GM10266 (cell line): ENCODE results near the gene AGBL4.

Experiments
- DNase-seq: peaks from one replicate; pipeline ENCODE4 v3.0.0; 2012; ENCODE audit errors: extremely low spot score
- TF ChIP-seq, protein P1 (sequence below): IDR thresholded peaks from 2 replicates; pipeline ENCODE4 v1.5.1; 2012; ENCODE audit warnings: mild to moderate bottlenecking, low read depth; ENCODE audit not compliant: control insufficient read depth, insufficient read depth; ENCODE audit errors: missing control alignments

AGBL4 gene

GRCh38 chr1:48864913-48865312, 1158.8 kb downstream of the AGBL4 start:
- DNase-seq = no peak
- TF ChIP-seq, protein P1, sequence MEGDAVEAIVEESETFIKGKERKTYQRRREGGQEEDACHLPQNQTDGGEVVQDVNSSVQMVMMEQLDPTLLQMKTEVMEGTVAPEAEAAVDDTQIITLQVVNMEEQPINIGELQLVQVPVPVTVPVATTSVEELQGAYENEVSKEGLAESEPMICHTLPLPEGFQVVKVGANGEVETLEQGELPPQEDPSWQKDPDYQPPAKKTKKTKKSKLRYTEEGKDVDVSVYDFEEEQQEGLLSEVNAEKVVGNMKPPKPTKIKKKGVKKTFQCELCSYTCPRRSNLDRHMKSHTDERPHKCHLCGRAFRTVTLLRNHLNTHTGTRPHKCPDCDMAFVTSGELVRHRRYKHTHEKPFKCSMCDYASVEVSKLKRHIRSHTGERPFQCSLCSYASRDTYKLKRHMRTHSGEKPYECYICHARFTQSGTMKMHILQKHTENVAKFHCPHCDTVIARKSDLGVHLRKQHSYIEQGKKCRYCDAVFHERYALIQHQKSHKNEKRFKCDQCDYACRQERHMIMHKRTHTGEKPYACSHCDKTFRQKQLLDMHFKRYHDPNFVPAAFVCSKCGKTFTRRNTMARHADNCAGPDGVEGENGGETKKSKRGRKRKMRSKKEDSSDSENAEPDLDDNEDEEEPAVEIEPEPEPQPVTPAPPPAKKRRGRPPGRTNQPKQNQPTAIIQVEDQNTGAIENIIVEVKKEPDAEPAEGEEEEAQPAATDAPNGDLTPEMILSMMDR = no peak

GRCh38 chr1:48859456-48859855, 1164.3 kb downstream of the AGBL4 start:
- TF ChIP-seq, protein P1 = no peak
- DNase-seq = no peak

DNA sequence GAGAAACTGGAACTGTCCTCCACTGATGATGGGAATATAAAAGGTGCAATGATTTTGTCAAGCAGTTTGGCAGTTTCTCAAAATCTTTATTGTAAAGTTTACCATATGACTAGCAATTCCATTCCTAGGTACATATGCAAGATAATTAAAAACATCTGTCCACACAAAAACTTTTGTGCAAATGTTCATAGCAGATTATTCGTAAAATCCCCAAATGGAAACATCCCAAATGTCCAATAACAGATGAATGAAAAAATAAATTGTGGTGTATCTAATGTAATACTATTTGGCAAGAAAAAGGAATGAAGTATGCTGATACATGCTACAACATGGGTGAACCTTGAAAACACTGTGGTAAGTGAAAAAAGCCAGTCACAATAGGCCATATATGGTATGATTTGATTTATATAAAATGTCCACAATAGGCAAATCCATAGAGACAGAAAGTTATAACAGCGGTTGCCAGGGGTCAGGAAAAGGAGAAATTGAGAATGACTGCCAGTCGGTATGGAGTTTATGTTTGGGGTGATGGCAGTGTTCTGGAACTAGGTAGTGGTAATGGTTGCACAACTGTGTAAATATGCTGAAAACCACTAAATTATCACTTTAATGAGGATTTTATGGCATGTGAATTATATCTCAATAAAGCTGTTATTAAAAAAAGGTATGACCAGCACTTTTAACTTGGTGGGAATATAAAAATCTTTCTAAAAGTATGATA, 1165.4 kb downstream of the AGBL4 start:
- no peak for DNase-seq
- TF ChIP-seq, protein P1 = no peak

DNA sequence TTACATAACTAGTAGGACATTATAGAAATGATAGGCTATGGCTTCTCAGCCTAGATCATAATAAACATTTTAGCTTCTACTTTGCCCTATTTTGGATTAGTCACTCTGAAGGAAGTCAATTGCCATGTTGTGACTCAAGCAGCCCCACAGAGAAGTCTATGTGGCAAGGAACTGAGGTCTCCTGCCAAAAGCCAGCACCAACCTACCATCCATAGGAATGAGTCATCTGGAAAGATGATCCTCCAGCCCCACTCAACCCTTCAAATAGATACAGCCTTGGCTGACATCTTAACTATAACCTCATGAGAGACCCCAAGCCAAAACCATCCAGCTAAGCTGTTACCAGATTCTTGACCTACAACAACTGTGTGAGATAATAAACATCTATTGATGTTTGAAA, 1170.7 kb downstream of the AGBL4 start:
- no peak for DNase-seq
- TF ChIP-seq, protein P1 = no peak

- TF ChIP-seq, protein P1 = no peak
- no peak for DNase-seq
Observed at GRCh38 chr1:48851638-48852037, 1172.1 kb downstream of the AGBL4 start.

DNA sequence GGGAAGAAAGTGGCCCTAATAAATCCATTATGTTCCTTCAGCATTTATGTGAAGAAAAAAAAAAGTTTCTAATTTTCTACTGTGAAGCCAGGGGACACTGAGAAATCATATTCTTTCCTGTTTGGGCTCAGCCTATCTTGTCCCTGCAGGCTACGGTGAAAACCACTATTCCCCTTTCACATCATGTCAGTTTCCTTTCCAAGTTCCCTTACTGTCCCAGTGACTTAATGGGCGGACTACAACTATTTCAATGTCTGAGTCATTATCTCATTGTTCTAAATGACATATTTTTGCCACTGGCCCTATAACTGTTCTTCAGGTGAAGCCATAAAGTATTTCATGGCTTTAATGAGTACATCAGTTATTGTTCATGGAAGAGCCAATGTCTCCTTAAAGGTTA, 1175.7 kb downstream of the AGBL4 start:
- DNase-seq = no peak
- TF ChIP-seq, protein P1 = no peak

DNA sequence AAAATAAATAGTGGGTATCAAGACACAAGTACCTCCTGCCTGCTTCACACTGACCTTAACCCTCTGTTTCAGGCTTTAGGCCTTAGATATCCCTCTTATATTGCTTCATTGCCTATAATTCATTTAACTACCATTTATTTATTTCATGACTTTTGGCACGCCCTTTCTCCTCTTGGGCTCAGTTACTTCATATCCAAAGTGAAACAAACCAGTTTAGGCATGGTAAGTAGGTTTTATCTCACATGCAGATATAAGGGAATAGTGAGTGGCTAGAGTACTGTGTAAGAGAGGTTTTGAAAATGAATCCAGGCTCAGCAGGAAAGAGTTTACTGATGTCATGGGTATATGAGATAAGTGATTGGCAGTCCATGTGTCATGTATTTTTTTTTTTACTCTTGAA, 1177.3 kb downstream of the AGBL4 start:
- no peak for DNase-seq
- TF ChIP-seq, protein P1 = no peak
